Measurements from ENCODE around the gene IL20. TPM values are rescaled to one million over a fixed set of nuclear protein-coding genes. Genes with fewer than 3 reads are reported as not detected.

Gene IL20
- total RNA-seq, 4 donors from 2014 or later: not detected

DNA sequence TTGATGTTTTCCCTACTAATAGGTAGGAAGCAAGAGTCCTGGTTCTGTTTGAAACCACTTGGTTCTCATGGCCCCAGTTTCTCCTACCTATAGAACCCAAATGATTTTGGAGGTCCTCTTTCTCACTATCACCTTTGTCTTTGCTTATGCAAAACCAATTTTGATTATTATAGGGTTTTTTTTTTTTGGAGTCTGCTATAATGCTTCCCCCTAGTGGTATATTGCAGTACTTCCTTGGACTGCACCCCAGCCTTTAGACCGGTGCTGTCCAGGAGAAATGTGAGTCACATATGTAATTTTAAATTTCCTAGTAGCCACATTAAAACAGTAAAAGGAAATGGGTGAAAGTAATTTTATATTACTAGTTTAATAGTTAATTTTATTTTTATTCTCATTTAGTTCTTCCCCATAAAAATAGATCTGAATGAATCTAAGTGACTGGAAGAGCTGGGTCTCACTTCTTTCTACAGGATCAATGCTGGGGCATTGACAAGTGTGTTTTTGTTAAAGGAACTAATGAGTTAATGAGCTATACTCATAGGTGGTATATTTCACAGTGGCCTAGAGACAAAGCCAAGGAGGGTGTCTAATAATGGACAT is 45.7 kb downstream of the IL20 start:
- H3K9me3 ChIP-seq: no peaks in the 10 kb centered on the region
- 0% methylated on average over 1 of the region's 1 CpG for WGBS, 2 donors (ENCODE audit: low coverage in 1 of 2)
- no peak overlapping the region for H3K4me3 ChIP-seq
- ATAC-seq: no peak
- peaks cover 0 to 32% (median 10%) of the 10 kb centered on the region in 3 donors for H3K4me1 ChIP-seq
- TF ChIP-seq CTCF (IDR thresholded peaks at IDR 0.05) (peak; percentile 61 to 86 (median 80)), POLR2A (IDR thresholded peaks at IDR 0.05) (no peak), POLR2AphosphoS5 (IDR thresholded peaks at IDR 0.05) (no peak)
- H3K27me3 ChIP-seq: peaks cover 63% of the 10 kb centered on the region
- no peaks in the 10 kb centered on the region for H3K36me3 ChIP-seq
- H3K27ac ChIP-seq: no peak overlapping the region

DNA sequence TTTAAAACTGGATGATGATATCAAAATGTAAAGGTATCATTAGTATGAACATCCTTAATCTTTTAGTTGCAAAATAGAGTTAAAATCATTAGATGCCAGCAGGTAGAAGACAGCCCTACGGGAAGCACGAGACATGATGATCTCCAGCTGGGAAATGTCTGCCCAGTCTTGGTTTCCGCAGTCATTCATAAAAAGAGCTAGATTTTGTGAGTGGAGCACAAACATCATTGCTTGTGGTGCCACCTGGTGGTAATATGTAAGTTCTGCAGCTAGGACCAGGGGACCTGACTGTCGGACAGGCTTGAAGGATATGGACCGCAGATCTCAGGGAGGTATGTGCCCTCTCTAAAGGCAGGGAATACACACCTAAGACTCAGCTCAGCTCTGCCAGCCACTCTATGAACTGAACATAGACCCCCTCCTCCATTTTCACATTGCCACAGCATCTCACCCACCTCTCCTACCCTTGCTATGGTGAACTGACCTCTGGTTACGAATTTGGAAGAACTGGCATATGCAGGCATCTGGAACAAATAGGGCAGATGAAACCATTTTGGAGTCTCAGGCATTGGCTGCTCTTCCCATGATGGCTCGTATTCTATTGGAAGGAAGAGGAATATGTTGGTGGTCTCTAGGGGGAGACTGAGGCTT is 47.1 kb downstream of the IL20 start:
- no peaks in the 10 kb centered on the region for H3K36me3 ChIP-seq
- peak; percentile 30 for TF ChIP-seq POLR2AphosphoS5 (IDR thresholded peaks at IDR 0.05)
- peak; percentile 86 to 93 (median 88) for TF ChIP-seq CTCF (IDR thresholded peaks at IDR 0.05)
- no peak for TF ChIP-seq POLR2A (IDR thresholded peaks at IDR 0.05)
- no peak for TF ChIP-seq EP300 (IDR thresholded peaks at IDR 0.05)
- no peak overlapping the region for H3K27ac ChIP-seq
- no peaks in the 10 kb centered on the region for H3K9me3 ChIP-seq
- 13 to 18% methylated on average over 4 to 7 of the region's 7 CpGs for WGBS, 2 donors (ENCODE audit: low coverage in 1 of 2)
- H3K27me3 ChIP-seq: peaks cover 66% of the 10 kb centered on the region
- peaks cover 0 to 32% (median 10%) of the 10 kb centered on the region in 3 donors for H3K4me1 ChIP-seq
- ATAC-seq: peak; percentile 62
- H3K4me3 ChIP-seq: no peak overlapping the region

- whole genome bisulfite sequencing, 2 donors (ENCODE audit: low coverage in 1 of 2): 74 to 80% methylated on average over 3 to 8 of the region's 12 CpGs
- no peak overlapping the region for H3K27ac ChIP-seq
- H3K4me1 ChIP-seq: peaks cover 0 to 28% (median 10%) of the 10 kb centered on the region in 3 donors
- H3K36me3 ChIP-seq: no peaks in the 10 kb centered on the region
- no peak for ATAC-seq
- H3K27me3 ChIP-seq: peaks cover 54% of the 10 kb centered on the region
- TF ChIP-seq EP300 (IDR thresholded peaks at IDR 0.05) (no peak), POLR2A (IDR thresholded peaks at IDR 0.05) (no peak)
- H3K9me3 ChIP-seq: no peaks in the 10 kb centered on the region
- H3K4me3 ChIP-seq: no peak overlapping the region
Measured at GRCh38 chr1:206913766-206914537, 48.5 kb downstream of the IL20 start.

GRCh38 chr1:206915030-206915735 is 49.8 kb downstream of the IL20 start:
- no peak for ATAC-seq

More at GRCh38 chr1:206915030-206915735, 49.8 kb downstream of the IL20 start:
- no peaks in the 10 kb centered on the region for H3K36me3 ChIP-seq
- TF ChIP-seq EP300 (IDR thresholded peaks at IDR 0.05) (no peak), POLR2AphosphoS5 (IDR thresholded peaks at IDR 0.05) (no peak), CTCF (IDR thresholded peaks at IDR 0.05) (no peak)
- 78 to 80% methylated on average over 5 to 12 of the region's 15 CpGs for WGBS, 2 donors (ENCODE audit: low coverage in 1 of 2)
- peaks cover 0 to 16% (median 0%) of the 10 kb centered on the region in 3 donors for H3K4me1 ChIP-seq
- no peaks in the 10 kb centered on the region for H3K9me3 ChIP-seq
- peaks cover 42% of the 10 kb centered on the region for H3K27me3 ChIP-seq
- no peak overlapping the region for H3K27ac ChIP-seq
- H3K4me3 ChIP-seq: no peak overlapping the region
